AG04450 (cell line): ENCODE results near the gene ADIPOQ. TPM values are rescaled to one million over a fixed set of nuclear protein-coding genes. Genes with fewer than 3 reads are reported as not detected.

Experiments
- CTCF ChIA-PET: fragments of 300-600, 350-600 bp; formaldehyde crosslinking; extraction: SDS; loops from one replicate; lab custom pipeline; 2022; ENCODE audit warnings: antibody characterized with exemption, inconsistent platforms; lab: Charles Lee
- POLR2A ChIA-PET: fragments of 350-600 bp; formaldehyde crosslinking; extraction: SDS; loops from one replicate; lab custom pipeline; 2021; ENCODE audit warnings: antibody characterized with exemption, inconsistent platforms; lab: Yijun Ruan, JAX
- DNase-seq: peaks from one replicate; pipeline ENCODE4 v3.0.0-alpha.2; 2011; ENCODE audit warnings: low read depth, low spot score
- H3K27ac ChIP-seq: one replicate; pipeline ENCODE4 v1.5.1; 2012; ENCODE audit warnings: low read depth, low read length, control low read depth
- H3K27me3 ChIP-seq: one replicate; pipeline ENCODE4 v1.6.0; 2012; ENCODE audit warnings: low read length; ENCODE audit not compliant: control insufficient read depth, insufficient read depth
- H3K4me3 ChIP-seq: 2 replicates; pipeline ENCODE4 v1.5.1; 2011; ENCODE audit warnings: mild to moderate bottlenecking, low read depth, low read length, control low read depth
- H3K9me3 ChIP-seq: 2 replicates; pipeline ENCODE4 v1.5.1; 2012; ENCODE audit warnings: low read length; ENCODE audit not compliant: control insufficient read depth, insufficient read depth
- polyA plus RNA-seq: library from polyadenylated mRNA; depleted of rRNA; stranded (reverse); fragments of >200 nt; gene quantifications from 2 replicates; pipeline ENCODE4 v1.2.3, GENCODE V29; 2011
- TF ChIP-seq, protein P1 (sequence below): IDR thresholded peaks from 2 replicates; pipeline ENCODE4 v1.5.1; 2011; ENCODE audit warnings: low read depth, low read length, control low read depth, inconsistent platforms

Gene ADIPOQ
- polyA plus RNA-seq, 1 experiment: not detected

DNA sequence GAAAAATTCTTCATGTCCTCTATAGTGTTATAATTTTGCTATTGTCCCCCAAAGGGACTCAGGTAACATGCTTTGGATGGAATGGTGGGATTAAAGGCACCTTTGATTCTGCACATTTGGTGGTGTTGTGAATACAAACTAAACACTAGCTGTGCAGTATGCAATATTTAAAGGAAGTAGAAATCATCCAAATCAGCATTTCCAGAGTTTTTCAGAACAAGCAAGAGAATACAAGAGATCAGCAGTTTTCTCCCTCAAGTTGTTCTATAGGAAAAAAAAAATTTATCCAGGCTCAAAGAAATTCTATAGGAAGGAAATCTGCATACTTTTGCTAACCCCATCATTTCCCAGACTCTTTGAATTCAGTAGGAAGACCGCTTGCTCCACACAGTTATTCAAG is 10.2 kb upstream of the ADIPOQ start:
- Histone ChIP-seq H3K27me3 (peaks cover 46% of the 10 kb centered on the region), H3K4me3 (no peak overlapping the region), H3K27ac (no peak overlapping the region), H3K9me3 (no peaks in the 10 kb centered on the region)
- DNase-seq: no peak
- TF ChIP-seq, protein P1, sequence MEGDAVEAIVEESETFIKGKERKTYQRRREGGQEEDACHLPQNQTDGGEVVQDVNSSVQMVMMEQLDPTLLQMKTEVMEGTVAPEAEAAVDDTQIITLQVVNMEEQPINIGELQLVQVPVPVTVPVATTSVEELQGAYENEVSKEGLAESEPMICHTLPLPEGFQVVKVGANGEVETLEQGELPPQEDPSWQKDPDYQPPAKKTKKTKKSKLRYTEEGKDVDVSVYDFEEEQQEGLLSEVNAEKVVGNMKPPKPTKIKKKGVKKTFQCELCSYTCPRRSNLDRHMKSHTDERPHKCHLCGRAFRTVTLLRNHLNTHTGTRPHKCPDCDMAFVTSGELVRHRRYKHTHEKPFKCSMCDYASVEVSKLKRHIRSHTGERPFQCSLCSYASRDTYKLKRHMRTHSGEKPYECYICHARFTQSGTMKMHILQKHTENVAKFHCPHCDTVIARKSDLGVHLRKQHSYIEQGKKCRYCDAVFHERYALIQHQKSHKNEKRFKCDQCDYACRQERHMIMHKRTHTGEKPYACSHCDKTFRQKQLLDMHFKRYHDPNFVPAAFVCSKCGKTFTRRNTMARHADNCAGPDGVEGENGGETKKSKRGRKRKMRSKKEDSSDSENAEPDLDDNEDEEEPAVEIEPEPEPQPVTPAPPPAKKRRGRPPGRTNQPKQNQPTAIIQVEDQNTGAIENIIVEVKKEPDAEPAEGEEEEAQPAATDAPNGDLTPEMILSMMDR: no peak
- CTCF ChIA-PET: no interaction called here
- POLR2A ChIA-PET: no interaction called here

DNA sequence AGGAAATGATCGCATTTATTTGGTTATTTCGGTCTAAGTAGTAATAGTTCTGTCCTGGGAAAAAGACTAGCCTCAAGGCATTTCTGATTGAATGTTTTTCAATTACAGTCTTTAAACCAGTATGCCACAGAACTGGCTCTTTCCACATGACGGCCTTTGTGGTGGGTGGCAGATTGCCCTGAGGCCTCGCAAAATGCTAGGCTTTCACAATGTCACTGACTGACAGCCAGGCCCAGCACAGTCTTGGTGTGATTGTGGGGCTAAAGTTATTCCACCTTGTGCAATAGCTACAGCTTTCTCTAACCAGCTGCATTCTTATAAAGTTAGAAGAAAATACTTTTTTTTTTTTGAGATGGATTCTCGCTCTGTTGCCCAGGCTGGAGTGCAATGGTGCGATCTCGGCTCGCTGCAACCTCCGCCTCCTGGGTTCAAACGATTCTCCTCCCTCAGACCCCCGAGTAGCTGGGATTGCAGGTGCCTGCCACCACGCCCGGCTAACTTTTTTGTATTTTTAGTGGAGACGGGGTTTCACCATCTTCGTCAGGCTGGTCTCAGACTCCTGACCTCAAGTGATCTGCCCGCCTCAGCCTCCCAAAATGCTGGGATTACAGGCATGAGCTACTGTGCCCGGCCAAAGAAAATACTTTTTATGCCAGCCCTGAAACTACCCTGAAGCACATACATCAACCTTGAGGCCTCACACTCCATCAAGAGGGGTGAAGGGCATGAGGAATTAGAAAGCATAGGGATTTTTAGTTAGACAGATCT is 2.5 kb upstream of the ADIPOQ start:
- H3K27ac ChIP-seq: no peak overlapping the region
- no peak for DNase-seq
- H3K9me3 ChIP-seq: no peaks in the 10 kb centered on the region
- ChIA-PET POLR2A (interaction anchor here (0.6 kb wide), 1 partner anchor 21 kb away, joined by 3 read pairs; no protein-coding TSS in a partner anchor), CTCF (no interaction called here)
- TF ChIP-seq, protein P1: no peak
- no peak overlapping the region for H3K4me3 ChIP-seq
- peaks cover 21% of the 10 kb centered on the region for H3K27me3 ChIP-seq

DNA sequence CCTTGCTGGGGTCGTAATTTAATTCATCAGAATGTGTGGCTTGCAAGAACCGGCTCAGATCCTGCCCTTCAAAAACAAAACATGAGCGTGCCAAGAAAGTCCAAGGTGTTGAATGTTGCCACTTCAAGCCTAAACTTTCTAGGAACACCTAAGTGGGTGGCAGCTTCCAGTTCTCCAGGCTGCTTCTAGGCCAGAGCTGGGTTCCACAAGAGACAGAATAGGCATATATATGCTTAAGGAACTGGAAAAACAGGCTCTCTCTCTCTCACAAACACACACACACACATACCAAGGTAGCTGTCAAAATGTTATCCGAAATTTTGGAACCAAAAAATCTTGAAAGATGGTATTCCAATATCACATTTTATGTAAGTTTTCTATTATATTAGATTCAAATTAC is 890 bp upstream of the ADIPOQ start:
- peaks cover 31% of the 10 kb centered on the region for H3K27me3 ChIP-seq
- no peak overlapping the region for H3K27ac ChIP-seq
- H3K4me3 ChIP-seq: no peak overlapping the region
- ChIA-PET CTCF (no interaction called here), POLR2A (no interaction called here)
- H3K9me3 ChIP-seq: no peaks in the 10 kb centered on the region
- TF ChIP-seq, protein P1: no peak
- DNase-seq: no peak

DNA sequence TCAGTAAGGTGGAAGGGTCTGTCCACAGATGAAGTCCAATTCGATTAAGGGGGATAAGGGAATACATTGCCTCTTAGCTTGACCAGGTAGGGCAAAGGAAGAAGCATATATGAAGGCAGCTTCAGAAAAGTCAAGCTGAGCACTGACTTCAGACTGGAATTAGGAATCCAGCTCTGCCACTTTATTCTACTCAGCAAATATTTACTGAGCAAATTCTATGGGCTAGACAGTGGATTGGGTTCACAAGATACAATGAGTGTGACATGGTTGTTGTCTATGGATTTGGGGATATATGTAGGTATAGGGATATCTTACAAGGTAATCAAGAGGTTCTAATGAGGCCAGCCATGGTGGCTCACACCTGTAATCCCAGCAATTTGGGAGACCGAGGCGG is 526 bp downstream of the ADIPOQ start:
- ChIA-PET POLR2A (no interaction called here), CTCF (interaction anchor here (2.3 kb wide), 1 partner anchor 270 kb away, joined by 7 read pairs; no protein-coding TSS in a partner anchor)
- H3K9me3 ChIP-seq: no peaks in the 10 kb centered on the region
- no peak for DNase-seq
- TF ChIP-seq, protein P1: no peak
- H3K4me3 ChIP-seq: no peak overlapping the region
- H3K27me3 ChIP-seq: peaks cover 34% of the 10 kb centered on the region
- no peak overlapping the region for H3K27ac ChIP-seq

DNA sequence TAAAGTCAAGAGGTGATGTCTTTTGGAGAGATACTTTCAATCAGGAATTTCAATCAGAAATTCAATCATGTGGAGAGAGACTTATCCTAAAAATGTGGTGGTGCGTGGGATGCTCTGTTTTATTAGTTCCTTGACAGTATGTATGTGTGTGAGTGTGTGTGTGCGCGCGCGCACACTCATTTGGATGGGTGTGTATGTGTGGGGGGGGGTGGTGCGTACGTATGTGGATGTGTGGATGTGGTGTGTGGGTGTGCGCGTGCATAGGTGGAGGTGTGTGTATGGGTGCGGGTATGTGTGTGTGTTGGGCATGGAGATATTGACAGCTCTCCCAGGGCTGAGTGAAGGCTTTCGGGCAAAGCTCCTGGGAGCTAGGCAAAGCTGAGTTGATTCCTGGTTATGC is 2.4 kb downstream of the ADIPOQ start:
- POLR2A ChIA-PET: no interaction called here
- Histone ChIP-seq H3K27ac (no peak overlapping the region), H3K4me3 (no peak overlapping the region), H3K9me3 (no peaks in the 10 kb centered on the region), H3K27me3 (peaks cover 37% of the 10 kb centered on the region)
- CTCF ChIA-PET: interaction anchor here (1.2 to 2.3 kb wide), 2 partner anchors 268 to 320 kb away, joined by 3 to 7 read pairs; no protein-coding TSS in a partner anchor
- TF ChIP-seq, protein P1: no peak
- DNase-seq: no peak
